Mesenteric fat pad (tissue), 1 donor: ENCODE results near the gene TSHZ1. TPM values are rescaled to one million over a fixed set of nuclear protein-coding genes. Genes with fewer than 3 reads are reported as not detected.

Experiments
- total RNA-seq: library from RNA; stranded (reverse); fragmentation: NEBNext Ultra II Directional; extraction: Animal tissue kit (Norgen Biotek cat#: 25700); gene quantifications from one replicate; pipeline ENCODE4 v1.2.1, GENCODE V29; 2021
- donor health status: DM: yes; HTN: yes; CAD: no.

Gene TSHZ1
- total RNA-seq, 1 donor from 2014 or later = 20.9 TPM

Other genes with a start within 250 kb of the TSHZ1 start
- gene PTGR3, start 1.7 kb upstream of the TSHZ1 start, total RNA-seq = 25.5 TPM
- not detected for gene SMIM21, start 216.9 kb downstream of the TSHZ1 start, total RNA-seq